Type B pancreatic cell (in vitro differentiated cells): ENCODE results near the gene PSPN. TPM values are rescaled to one million over a fixed set of nuclear protein-coding genes. Genes with fewer than 3 reads are reported as not detected.
A peak's percentile ranks its signal among the peaks of the same experiment; 100 is the strongest.

ENCODE experiments used
- DNase-seq: peaks from one replicate; pipeline ENCODE4 v3.0.0; 2021; ENCODE audit warnings: mixed read lengths; ENCODE audit not compliant: unreplicated experiment; ENCODE audit errors: extremely low spot score
- H3K27ac Mint-ChIP-seq: 2 replicates; pipeline ENCODE4 v1.8.0; 2021; ENCODE audit warnings: mild to moderate bottlenecking, mixed read lengths
- H3K27me3 Mint-ChIP-seq: 2 replicates; pipeline ENCODE4 v1.8.0; 2021; ENCODE audit warnings: mixed read lengths
- H3K36me3 Mint-ChIP-seq: 2 replicates; pipeline ENCODE4 v1.8.0; 2021; ENCODE audit warnings: mixed read lengths
- H3K4me1 Mint-ChIP-seq: one replicate; pipeline ENCODE4 v1.8.0; 2021; ENCODE audit warnings: mixed read lengths; ENCODE audit not compliant: unreplicated experiment
- H3K4me3 Mint-ChIP-seq: 2 replicates; pipeline ENCODE4 v1.8.0; 2021; ENCODE audit warnings: mild to moderate bottlenecking, mixed read lengths
- H3K9me3 Mint-ChIP-seq: 2 replicates; pipeline ENCODE4 v1.8.0; 2021; ENCODE audit warnings: mixed read lengths
- total RNA-seq: library from RNA; stranded (reverse); gene quantifications from 2 replicates; pipeline ENCODE4 v1.2.1, GENCODE V29; 2021; ENCODE audit warnings: low replicate concordance
- TF ChIP-seq, protein P1 (sequence below): fragments of 200-600 bp; sonication (generic); conservative IDR thresholded peaks from 2 replicates; pipeline ENCODE4 v1.5.0; 2021; ENCODE audit warnings: antibody characterized with exemption, mild to moderate bottlenecking

PSPN gene
- total RNA-seq, 1 donor from 2014 or later, result 4.8 TPM

DNA sequence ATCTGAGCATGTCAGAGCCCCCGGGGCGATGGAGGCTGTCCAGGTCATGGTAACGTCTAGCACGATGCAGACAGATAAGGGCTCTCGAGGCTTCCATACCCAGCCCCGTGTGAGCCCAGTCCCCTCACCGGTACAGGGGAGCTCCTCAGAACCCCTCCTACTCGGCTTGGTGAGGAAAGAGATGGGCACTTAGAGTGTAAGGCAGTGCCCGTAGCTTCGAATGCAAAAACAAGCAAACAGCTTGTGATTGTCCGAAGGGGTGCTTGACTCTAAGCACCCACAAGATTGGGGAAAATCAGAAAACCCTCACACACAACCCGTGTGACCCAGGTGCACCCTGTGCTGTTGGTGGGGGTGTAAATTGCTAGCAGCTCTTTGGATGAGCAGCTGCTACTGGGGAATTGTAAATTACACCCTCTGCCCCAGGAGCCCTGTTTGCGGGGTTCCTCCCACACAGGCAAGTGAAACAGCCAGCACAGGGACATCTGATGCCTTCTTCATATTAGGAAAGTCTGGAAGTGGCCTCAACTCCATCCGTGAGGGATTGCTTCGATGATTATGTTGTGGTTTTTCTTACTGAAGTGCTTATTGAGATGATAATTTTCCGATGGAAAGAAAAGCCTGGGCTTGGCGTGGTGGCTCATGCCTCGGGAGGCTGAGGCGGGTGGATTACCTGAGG is 918 bp upstream of the PSPN start:
- peaks cover 16% of the 10 kb centered on the region for H3K36me3 Mint-ChIP-seq
- H3K9me3 Mint-ChIP-seq, result no peaks in the 10 kb centered on the region
- no peak overlapping the region for H3K27ac Mint-ChIP-seq
- no peak for DNase-seq
- H3K4me1 Mint-ChIP-seq, result peaks cover 9% of the 10 kb centered on the region
- no peak overlapping the region for H3K4me3 Mint-ChIP-seq
- no peaks in the 10 kb centered on the region for H3K27me3 Mint-ChIP-seq
- TF ChIP-seq, protein P1, sequence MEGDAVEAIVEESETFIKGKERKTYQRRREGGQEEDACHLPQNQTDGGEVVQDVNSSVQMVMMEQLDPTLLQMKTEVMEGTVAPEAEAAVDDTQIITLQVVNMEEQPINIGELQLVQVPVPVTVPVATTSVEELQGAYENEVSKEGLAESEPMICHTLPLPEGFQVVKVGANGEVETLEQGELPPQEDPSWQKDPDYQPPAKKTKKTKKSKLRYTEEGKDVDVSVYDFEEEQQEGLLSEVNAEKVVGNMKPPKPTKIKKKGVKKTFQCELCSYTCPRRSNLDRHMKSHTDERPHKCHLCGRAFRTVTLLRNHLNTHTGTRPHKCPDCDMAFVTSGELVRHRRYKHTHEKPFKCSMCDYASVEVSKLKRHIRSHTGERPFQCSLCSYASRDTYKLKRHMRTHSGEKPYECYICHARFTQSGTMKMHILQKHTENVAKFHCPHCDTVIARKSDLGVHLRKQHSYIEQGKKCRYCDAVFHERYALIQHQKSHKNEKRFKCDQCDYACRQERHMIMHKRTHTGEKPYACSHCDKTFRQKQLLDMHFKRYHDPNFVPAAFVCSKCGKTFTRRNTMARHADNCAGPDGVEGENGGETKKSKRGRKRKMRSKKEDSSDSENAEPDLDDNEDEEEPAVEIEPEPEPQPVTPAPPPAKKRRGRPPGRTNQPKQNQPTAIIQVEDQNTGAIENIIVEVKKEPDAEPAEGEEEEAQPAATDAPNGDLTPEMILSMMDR, result no peak

DNA sequence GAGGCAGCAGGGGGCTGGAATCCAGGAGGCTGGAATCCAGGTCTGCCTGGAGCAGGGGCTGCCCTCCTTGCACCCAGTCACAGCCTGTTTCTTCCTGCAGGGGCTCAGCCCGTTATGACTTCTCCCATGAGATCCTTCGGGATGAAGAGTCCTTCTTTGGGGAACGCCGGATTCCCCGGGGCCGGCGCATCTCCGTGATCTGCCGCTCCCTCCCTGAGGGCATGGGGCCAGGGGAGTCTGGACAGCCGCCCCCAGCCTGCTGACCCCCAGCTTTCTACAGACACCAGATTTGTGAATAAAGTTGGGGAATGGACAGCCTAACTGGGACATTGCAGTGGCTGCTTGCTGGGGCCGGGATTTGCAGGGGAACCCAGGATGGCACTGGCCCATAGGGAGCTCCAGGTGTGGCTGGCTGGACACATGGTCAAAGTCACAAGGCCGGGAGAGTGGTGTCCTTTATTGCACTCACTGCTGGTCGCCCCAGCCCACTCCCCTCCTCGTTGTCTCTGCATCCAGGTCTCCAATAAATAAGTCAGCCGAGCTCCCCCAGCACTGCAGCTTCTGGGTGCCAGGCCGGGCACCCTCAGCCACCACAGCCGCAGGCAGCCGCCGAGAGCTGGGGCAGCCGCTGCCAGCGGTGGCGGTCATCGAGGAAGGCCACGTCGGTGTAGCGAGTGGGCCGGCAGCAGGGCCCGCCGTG is 872 bp downstream of the PSPN start:
- DNase-seq, result no peak
- no peak overlapping the region for H3K4me3 Mint-ChIP-seq
- H3K4me1 Mint-ChIP-seq, result peaks cover 9% of the 10 kb centered on the region
- no peaks in the 10 kb centered on the region for H3K27me3 Mint-ChIP-seq
- H3K27ac Mint-ChIP-seq, result no peak overlapping the region
- no peaks in the 10 kb centered on the region for H3K9me3 Mint-ChIP-seq
- TF ChIP-seq, protein P1, result no peak
- H3K36me3 Mint-ChIP-seq, result peaks cover 12% of the 10 kb centered on the region

DNA sequence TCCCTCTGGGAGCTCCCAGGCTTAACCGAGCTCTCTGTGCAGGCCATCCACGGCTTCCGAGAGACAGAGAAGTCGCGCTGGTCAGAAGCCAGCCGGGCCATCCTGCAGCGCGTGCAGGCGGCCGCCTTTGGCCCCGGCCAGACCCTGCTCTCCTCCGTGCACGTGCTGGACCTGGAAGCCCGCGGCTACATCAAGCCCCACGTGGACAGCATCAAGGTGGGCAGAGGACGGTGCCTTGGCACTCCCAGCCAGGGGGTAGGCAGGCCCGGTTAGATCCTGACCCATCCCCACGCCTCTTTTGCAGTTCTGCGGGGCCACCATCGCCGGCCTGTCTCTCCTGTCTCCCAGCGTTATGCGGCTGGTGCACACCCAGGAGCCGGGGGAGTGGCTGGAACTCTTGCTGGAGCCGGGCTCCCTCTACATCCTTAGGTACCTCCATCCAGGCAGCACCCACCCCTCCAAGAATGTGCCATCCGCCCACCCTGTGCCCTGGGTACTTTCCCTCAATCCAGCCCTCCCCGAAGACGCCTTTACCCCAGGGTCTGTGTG is 1.5 kb downstream of the PSPN start:
- Mint-ChIP-seq H3K27me3 (no peaks in the 10 kb centered on the region), H3K4me3 (no peak overlapping the region), H3K9me3 (no peaks in the 10 kb centered on the region), H3K27ac (no peak overlapping the region), H3K4me1 (peaks cover 9% of the 10 kb centered on the region), H3K36me3 (peaks cover 9% of the 10 kb centered on the region)
- DNase-seq, result no peak
- TF ChIP-seq, protein P1, result no peak

DNA sequence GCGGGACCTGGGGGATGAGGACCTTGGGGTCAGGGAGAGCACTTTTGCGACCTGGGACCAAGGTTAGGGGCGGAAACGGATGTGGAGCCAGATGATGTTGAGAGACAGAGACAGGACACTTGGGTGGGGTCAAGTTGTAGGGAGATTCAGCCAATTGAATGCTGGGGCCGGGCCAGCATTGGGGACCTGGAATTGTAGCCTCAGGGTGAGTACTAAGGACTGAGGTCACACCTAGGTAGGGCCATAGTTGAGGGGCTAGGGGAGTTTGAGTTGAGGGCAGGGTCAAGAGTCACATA is 2.0 kb downstream of the PSPN start:
- TF ChIP-seq, protein P1, result no peak
- peaks cover 9% of the 10 kb centered on the region for H3K36me3 Mint-ChIP-seq
- H3K27ac Mint-ChIP-seq, result peak overlapping the region; percentile 97

DNA sequence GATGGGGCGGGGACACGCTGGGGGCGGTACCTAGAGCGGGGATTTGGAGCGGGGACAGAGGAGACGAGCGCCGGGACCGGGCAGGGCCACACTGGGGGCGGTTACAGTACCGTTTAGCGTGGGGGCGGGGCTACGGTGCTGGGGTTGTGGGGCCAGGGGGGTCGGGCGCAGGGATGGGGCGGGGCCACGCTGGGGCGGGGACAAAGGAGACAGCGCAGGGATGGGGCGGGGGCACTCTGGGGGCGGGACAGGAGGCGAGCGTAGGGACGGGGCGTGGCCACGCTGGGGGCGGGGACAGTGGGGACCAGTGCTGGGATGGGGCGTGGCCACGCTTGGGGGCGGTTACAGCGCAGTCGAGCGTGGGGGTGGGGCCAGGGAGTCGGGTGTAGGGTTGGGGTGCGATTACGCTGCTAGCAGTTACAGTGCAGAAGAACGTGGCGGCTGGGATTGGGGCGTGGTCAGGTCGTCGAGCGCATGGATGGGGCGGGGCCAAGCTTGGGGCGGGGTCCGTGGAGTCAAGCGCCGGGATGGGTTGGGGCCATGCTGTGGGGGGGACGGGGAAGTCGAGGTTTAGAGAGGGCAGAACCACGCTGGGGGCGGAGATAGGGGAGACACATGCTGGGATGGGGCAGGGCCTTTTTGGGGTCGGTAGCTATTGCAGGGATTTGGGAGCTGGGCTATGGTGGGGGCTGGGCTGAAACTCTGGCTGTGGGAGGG is 2.5 kb downstream of the PSPN start:
- TF ChIP-seq, protein P1, result no peak
- H3K4me1 Mint-ChIP-seq, result peaks cover 9% of the 10 kb centered on the region
- H3K9me3 Mint-ChIP-seq, result no peaks in the 10 kb centered on the region
- no peaks in the 10 kb centered on the region for H3K27me3 Mint-ChIP-seq
- peak overlapping the region; percentile 97 for H3K27ac Mint-ChIP-seq
- peak overlapping the region; percentile 91 for H3K4me3 Mint-ChIP-seq
- peak; percentile 99 for DNase-seq
- H3K36me3 Mint-ChIP-seq, result peaks cover 4% of the 10 kb centered on the region

More for the DNA sequence above, 2.0 kb downstream of the PSPN start:
- Mint-ChIP-seq H3K4me1 (peaks cover 9% of the 10 kb centered on the region), H3K27me3 (no peaks in the 10 kb centered on the region), H3K4me3 (peak overlapping the region; percentile 91), H3K9me3 (no peaks in the 10 kb centered on the region)
- DNase-seq, result no peak
